ENCODE results near the gene ASL. TPM values are rescaled to one million over a fixed set of nuclear protein-coding genes. Genes with fewer than 3 reads are reported as not detected.
"Not testable (repeated sequence)": the region's sequence is repeated elsewhere in the genome, so short reads cannot be mapped to it uniquely, and the experiment has no call there.

The ASL gene
- total RNA-seq, 4 donors from 2014 or later, result 14.6 to 29.0 (median 27.9) TPM

DNA sequence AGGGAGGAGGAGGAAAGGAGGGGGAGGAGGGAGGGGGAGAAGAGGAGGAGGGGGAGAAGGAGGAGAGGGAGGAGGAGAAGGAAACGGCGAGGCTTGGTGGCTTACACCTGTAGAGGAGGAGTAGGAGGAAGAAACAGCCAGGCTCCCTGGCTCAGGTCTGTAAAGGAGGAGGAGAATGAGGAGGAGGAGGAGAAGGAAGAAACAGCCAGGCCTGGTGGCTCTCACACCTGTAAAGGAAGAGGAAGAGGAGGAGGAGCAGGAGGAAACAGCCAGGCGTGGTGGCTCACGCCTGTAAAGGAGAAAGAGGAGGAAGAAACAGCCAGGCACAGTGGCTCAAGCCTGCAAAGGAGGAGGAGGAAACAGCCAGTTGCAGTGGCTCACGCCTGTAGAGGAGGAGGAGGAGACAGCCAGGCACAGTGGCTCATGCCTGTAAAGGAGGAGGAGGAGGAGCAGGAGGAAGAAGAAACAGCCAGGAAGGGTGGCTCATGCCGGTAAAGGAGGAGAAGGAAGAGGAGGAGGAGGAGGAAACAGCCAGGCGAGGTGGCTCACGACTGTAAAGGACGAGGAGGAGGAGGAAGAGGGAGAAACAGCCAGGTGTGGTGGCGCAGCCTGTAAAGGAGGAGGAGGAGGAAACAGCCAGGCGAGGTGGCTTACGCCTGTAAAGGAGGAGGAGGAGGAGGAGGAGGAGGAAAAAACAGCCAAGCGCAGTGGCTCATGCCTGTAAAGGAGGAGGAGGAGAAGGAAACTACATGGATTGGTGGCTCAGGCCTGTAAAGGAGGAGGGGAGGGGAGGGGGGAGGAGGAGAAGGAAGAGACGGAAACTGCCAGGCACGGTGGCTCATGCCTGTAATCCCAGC is 24.2 kb downstream of the ASL start:
- 3% methylated on average over 15 of the region's 15 CpGs for WGBS, 2 donors
- intact Hi-C loops (cut with DNase I; ENCODE audit: low total_unique reads), result no loop called here
- TF ChIP-seq, protein P1, sequence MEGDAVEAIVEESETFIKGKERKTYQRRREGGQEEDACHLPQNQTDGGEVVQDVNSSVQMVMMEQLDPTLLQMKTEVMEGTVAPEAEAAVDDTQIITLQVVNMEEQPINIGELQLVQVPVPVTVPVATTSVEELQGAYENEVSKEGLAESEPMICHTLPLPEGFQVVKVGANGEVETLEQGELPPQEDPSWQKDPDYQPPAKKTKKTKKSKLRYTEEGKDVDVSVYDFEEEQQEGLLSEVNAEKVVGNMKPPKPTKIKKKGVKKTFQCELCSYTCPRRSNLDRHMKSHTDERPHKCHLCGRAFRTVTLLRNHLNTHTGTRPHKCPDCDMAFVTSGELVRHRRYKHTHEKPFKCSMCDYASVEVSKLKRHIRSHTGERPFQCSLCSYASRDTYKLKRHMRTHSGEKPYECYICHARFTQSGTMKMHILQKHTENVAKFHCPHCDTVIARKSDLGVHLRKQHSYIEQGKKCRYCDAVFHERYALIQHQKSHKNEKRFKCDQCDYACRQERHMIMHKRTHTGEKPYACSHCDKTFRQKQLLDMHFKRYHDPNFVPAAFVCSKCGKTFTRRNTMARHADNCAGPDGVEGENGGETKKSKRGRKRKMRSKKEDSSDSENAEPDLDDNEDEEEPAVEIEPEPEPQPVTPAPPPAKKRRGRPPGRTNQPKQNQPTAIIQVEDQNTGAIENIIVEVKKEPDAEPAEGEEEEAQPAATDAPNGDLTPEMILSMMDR (IDR thresholded peaks at IDR 0.05), result no peak
- no peak for TF ChIP-seq POLR2A (IDR thresholded peaks at IDR 0.05)
- peak in 1 of 2 donors; percentile 81 for DNase-seq (ENCODE audit: low spot score in 2 of 2)
- peak overlapping the region; percentile 6 for H3K4me3 ChIP-seq (ENCODE audit: low read depth, poor library complexity, severe bottlenecking)

DNA sequence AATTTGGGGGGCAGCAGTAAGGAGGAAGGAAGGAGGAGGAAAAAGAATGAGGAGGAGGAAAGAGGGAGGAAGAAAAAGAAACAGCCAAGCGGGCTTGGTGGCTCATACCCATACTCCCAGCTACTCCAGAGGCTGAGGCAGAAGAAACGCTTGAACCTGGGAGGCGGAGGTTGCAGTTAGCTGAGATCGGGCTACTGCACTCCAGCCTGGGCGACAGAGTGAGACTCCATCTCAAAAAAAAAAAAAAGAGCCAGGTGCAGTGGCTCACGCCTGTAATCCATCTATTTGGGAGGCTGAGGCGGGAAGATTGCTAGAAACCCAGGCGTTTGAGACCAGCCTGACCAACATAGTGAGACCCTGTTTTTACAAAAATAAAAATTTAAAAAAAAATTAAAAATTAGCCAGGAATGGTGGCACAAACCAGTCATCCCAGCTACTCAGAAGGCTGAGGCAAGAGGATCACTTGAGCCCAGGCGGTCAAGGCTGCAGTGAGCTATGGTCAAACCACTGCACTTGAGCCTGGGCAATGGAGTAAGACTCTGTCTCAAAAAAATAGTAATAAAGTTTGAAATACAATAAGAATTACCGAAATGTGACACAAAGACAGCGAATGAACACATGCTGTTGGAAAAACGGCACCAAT is 24.9 kb downstream of the ASL start:
- TF ChIP-seq, protein P1 (IDR thresholded peaks at IDR 0.05), result no peak
- no peak for TF ChIP-seq POLR2A (IDR thresholded peaks at IDR 0.05)
- peak overlapping the region; percentile 6 for H3K4me3 ChIP-seq (ENCODE audit: low read depth, poor library complexity, severe bottlenecking)
- intact Hi-C loops (cut with DNase I; ENCODE audit: low total_unique reads), result no loop called here
- WGBS, 2 donors, result 49 to 54% methylated on average over 12 of the region's 12 CpGs
- DNase-seq (ENCODE audit: low spot score in 2 of 2), result no peak

DNA sequence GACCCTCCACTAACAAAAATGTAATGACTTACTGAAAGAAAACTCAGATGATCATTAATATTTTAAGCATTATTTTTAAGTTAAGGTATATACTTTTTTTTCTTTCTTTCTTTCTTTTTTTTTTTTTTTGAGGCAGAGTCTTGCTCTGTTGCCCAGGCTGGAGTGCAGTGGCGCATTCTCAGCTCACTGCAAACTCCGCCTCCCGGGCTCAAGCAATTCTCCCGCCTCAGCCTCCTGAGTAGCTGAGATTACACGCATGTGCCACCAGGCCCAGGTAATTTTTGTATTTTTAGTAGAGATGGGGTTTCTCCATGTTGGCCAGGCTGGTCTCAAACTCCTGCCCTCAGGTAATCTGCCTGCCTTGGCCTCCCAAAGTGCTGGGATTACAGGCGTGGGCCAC is 26.5 kb downstream of the ASL start:
- WGBS, 2 donors, result 95 to 99% methylated on average over 6 of the region's 6 CpGs
- intact Hi-C loops (cut with DNase I; ENCODE audit: low total_unique reads); H3K4me3 ChIP-seq (ENCODE audit: low read depth, poor library complexity, severe bottlenecking); DNase-seq (ENCODE audit: low spot score in 2 of 2): not testable (repeated sequence)

DNA sequence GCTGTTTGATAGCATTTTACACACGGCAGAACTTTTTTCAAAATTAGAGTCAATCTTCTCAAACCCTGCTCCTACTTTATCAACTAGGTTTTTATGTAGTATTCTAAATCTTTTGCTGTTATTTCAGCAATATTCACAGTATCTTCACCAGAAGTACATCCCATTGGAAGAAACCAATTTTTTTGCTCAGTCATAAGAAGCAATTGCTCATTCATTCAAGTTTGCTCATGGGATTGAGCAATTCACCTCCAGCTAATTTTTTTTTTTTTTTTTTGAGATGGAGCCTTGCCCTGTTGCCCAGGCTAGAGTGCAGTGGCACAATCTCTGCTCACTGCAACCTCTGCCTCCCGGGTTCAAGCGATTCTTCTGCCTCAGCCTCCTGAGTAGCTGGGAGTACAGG is 28.4 kb downstream of the ASL start:
- WGBS, 2 donors, result 90% methylated on average over 3 of the region's 3 CpGs
- intact Hi-C loops (cut with DNase I; ENCODE audit: low total_unique reads); H3K4me3 ChIP-seq (ENCODE audit: low read depth, poor library complexity, severe bottlenecking); DNase-seq (ENCODE audit: low spot score in 2 of 2): not testable (repeated sequence)

DNA sequence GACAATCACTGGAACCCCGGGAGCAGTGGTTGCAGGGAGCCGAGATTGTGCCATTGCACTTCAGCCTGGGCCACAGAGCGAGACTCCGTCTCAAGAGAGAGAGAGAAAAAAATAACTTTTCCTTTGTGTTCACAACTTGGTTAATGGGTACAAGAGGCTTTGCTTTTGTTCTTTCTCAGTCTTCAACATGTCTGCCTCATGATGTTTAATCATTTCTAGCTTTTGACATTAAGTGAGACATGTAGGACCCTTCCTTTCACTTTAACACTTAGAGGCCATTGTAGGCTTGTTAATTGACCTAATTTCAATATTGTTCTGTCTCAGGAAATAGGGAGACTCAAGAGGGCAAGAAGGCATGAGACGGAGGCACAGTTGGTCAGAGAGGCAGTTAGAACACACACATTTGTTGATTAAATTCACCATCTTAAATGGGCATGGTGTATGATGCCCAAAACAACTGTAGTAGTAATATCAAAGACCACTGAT is 29.7 kb downstream of the ASL start:
- no peak for TF ChIP-seq POLR2A (IDR thresholded peaks at IDR 0.05)
- TF ChIP-seq, protein P1 (IDR thresholded peaks at IDR 0.05), result no peak
- DNase-seq (ENCODE audit: low spot score in 2 of 2), result no peak
- intact Hi-C loops (cut with DNase I; ENCODE audit: low total_unique reads), result no loop called here
- WGBS, 2 donors, result 96 to 98% methylated on average over 5 of the region's 5 CpGs
- H3K4me3 ChIP-seq (ENCODE audit: low read depth, poor library complexity, severe bottlenecking), result no peak overlapping the region

DNA sequence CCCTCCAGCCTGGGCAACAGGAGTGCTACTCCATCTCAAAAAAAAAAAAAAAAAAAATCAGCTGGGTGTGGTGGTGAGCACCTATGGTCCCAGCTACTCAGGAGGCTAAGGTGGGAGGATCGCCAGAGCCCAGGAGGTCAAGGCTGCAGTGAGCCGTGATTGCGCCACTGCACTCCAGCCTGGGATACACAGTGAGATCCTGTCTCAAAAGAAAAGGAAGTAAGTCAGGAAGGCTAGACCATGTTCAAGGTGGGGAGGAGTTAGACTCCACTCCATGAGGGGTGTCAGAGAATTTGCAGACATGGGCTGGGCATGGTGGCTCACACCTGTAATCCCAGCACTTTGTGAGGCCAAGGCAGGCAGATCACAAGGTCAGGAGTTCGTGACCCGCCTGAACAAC is 32.8 kb downstream of the ASL start:
- 79 to 80% methylated on average over 5 of the region's 5 CpGs for WGBS, 2 donors
- DNase-seq (ENCODE audit: low spot score in 2 of 2); H3K4me3 ChIP-seq (ENCODE audit: low read depth, poor library complexity, severe bottlenecking); intact Hi-C loops (cut with DNase I; ENCODE audit: low total_unique reads): not testable (repeated sequence)

DNA sequence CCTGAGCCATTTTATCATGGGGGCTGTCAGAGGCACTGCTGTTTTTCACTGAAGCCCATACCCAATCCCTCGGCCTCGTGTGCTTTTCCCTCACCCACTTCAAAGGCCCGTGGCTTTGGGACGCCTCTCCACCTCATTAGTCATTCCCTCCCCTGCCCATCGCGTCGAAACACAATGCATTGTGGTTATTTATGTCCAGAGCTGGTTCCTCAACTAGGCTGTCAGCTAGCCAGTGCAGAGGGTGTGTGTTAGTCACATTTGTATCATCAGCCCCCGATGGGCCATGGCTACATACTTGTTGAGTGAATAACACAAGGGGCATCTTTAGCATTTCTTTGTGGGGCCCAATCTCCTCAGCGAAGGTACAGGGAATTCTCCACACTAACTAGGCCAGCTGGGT is 35.2 kb downstream of the ASL start:
- TF ChIP-seq POLR2A (IDR thresholded peaks at IDR 0.05), result no peak
- TF ChIP-seq, protein P1 (IDR thresholded peaks at IDR 0.05), result no peak
- DNase-seq (ENCODE audit: low spot score in 2 of 2), result no peak
- 69 to 75% methylated on average over 9 of the region's 9 CpGs for WGBS, 2 donors
- intact Hi-C loops (cut with DNase I; ENCODE audit: low total_unique reads), result no loop called here
- H3K4me3 ChIP-seq (ENCODE audit: low read depth, poor library complexity, severe bottlenecking), result no peak overlapping the region
